Keratinocyte (primary cell): Measurements from ENCODE around the gene MYO7B. TPM values are rescaled to one million over a fixed set of nuclear protein-coding genes. Genes with fewer than 3 reads are reported as not detected.

Source experiments
- DNase-seq: peaks from one replicate; pipeline ENCODE4 v3.0.0-alpha.2; 2011; ENCODE audit warnings: low read depth, missing footprints, low spot score
- FAIRE-seq: peaks from 2 replicates; lab custom pipeline; 2011; peaks lifted over from hg19 to GRCh38; lab: Jason Lieb, UNC
- H2AFZ ChIP-seq: 2 replicates; pipeline ENCODE4 v1.6.0; 2012; ENCODE audit warnings: low read length, control low read depth, inconsistent platforms; ENCODE audit not compliant: control insufficient read depth
- H3K27ac ChIP-seq: 2 replicates; pipeline ENCODE4 v1.5.1; 2011; ENCODE audit warnings: low read length; ENCODE audit not compliant: control insufficient read depth, insufficient read depth
- H3K27me3 ChIP-seq: 3 replicates; pipeline ENCODE4 v1.6.0; 2011; ENCODE audit warnings: low read length; ENCODE audit not compliant: control insufficient read depth, insufficient read depth; ENCODE audit errors: extremely low read depth
- H3K36me3 ChIP-seq, 2 experiments: 2 replicates in 1 of 2; 3 replicates in 1 of 2; pipeline ENCODE4 v1.5.1; 2011; ENCODE audit warnings: low read length in 2 of 2, mild to moderate bottlenecking in 1 of 2; ENCODE audit not compliant: control insufficient read depth in 2 of 2, insufficient read depth in 2 of 2; ENCODE audit errors: extremely low read depth in 1 of 2
- H3K4me1 ChIP-seq: 3 replicates; pipeline ENCODE4 v1.5.1; 2011; ENCODE audit warnings: low read length; ENCODE audit not compliant: control insufficient read depth, insufficient read depth; ENCODE audit errors: extremely low read depth
- H3K4me2 ChIP-seq: 3 replicates; pipeline ENCODE4 v1.6.0; 2011; ENCODE audit warnings: low read depth, low read length; ENCODE audit not compliant: control insufficient read depth, insufficient read depth; ENCODE audit errors: extremely low read depth
- H3K4me3 ChIP-seq, 3 experiments: fragments of 200-600 bp in 1 of 3; sonication (generic) in 1 of 3; 2 replicates in 2 of 3; 3 replicates in 1 of 3; pipeline ENCODE4 v1.5.1; 2011 to 2016; ENCODE audit warnings: low read length in 3 of 3, mild to moderate bottlenecking in 3 of 3, control low read depth in 2 of 3, inconsistent platforms in 1 of 3, low read depth in 1 of 3, mixed read lengths in 1 of 3, mixed run types in 1 of 3, moderate library complexity in 1 of 3; ENCODE audit not compliant: control insufficient read depth in 2 of 3, insufficient read depth in 2 of 3; ENCODE audit errors: extremely low read depth in 1 of 3
- H3K79me2 ChIP-seq: 2 replicates; pipeline ENCODE4 v1.6.0; 2012; ENCODE audit warnings: low read length; ENCODE audit not compliant: control insufficient read depth, insufficient read depth
- H3K9ac ChIP-seq: 3 replicates; pipeline ENCODE4 v1.6.0; 2011; ENCODE audit warnings: low read length; ENCODE audit not compliant: control insufficient read depth, insufficient read depth; ENCODE audit errors: extremely low read depth
- H3K9me1 ChIP-seq: 3 replicates; pipeline ENCODE4 v1.6.0; 2011; ENCODE audit warnings: low read length; ENCODE audit not compliant: control insufficient read depth, insufficient read depth; ENCODE audit errors: extremely low read depth
- H3K9me3 ChIP-seq: 2 replicates; pipeline ENCODE4 v1.5.1; 2012; ENCODE audit warnings: low read depth, low read length; ENCODE audit not compliant: control insufficient read depth
- H4K20me1 ChIP-seq: 3 replicates; pipeline ENCODE4 v1.6.0; 2011; ENCODE audit warnings: low read length; ENCODE audit not compliant: control insufficient read depth, insufficient read depth; ENCODE audit errors: extremely low read depth
- CTCF ChIP-seq, 3 experiments: IDR thresholded peaks in 1 of 3; conservative IDR thresholded peaks in 1 of 3; optimal IDR thresholded peaks in 1 of 3; 2 replicates in 2 of 3; 3 replicates in 1 of 3; pipeline versions ENCODE3 to v1.5.1; 2011; ENCODE audit warnings: low read length in 3 of 3, mild to moderate bottlenecking in 3 of 3, moderate library complexity in 2 of 3, control low read depth in 1 of 3, inconsistent platforms in 1 of 3; ENCODE audit not compliant: insufficient read depth in 2 of 3; ENCODE audit errors: extremely low read depth in 1 of 3
- EZH2 ChIP-seq: IDR thresholded peaks from one replicate; pipeline ENCODE4 v1.6.1; 2012; ENCODE audit warnings: inconsistent platforms, mild to moderate bottlenecking, low read length, moderate library complexity
- dilution Hi-C: fragments of 300-500 bp; cut with MboI; formaldehyde crosslinking; loops from one replicate; pipeline ENCODE4 v1.7.0; 2020; ENCODE audit warnings: low sequenced_read_pairs; ENCODE audit not compliant: extremely low pct_ligation_motif_present
- polyA plus RNA-seq, 5 experiments: library from polyadenylated mRNA; depleted of rRNA in 3 of 5; stranded (reverse) in 3 of 5; stranded (forward) in 1 of 5; unstranded in 1 of 5; fragments of >200 nt; gene quantifications; 1 replicate in 1 of 5; 2 replicates in 3 of 5; 3 replicates in 1 of 5; pipeline versions ENCODE4 v1.2.1 to v1.2.3, GENCODE V29; 2011 to 2012; ENCODE audit warnings: missing spikeins in 2 of 5, low read depth in 1 of 5, low replicate concordance in 1 of 5

MYO7B gene
- polyA plus RNA-seq, 1 donor (not counting 4 experiments of a cell fraction or from before 2014, with no cell fraction given), result not detected

GRCh38 chr2:127545189-127545588, 9.7 kb downstream of the MYO7B start:
- Histone ChIP-seq H3K4me2 (no peak overlapping the region), H3K9me3 (no peaks in the 10 kb centered on the region), H3K27me3 (peaks cover 24% of the 10 kb centered on the region), H3K9me1 (no peaks in the 10 kb centered on the region), H3K79me2 (no peaks in the 10 kb centered on the region), H3K27ac (no peak overlapping the region), H3K9ac (no peak overlapping the region), H3K4me3 (no peak overlapping the region), H3K36me3 (no peaks in the 10 kb centered on the region), H2AFZ (no peak overlapping the region), H3K4me1 (no peaks in the 10 kb centered on the region), H4K20me1 (no peaks in the 10 kb centered on the region)
- no peak for DNase-seq
- TF ChIP-seq EZH2 (no peak), CTCF (optimal IDR thresholded peaks at IDR 0.05 in 1 of 3, IDR thresholded peaks at IDR 0.05 in 1 of 3, conservative IDR thresholded peaks at IDR 0.05 in 1 of 3; ENCODE audit: extremely low read depth in 1 of 3, insufficient read depth in 2 of 3, low read length in 3 of 3) (no peak)
- dilution Hi-C loops, result no loop called here
- no peak for FAIRE-seq

GRCh38 chr2:127545796-127546195, 10.3 kb downstream of the MYO7B start:
- Histone ChIP-seq H3K9me1 (no peaks in the 10 kb centered on the region), H3K9me3 (no peaks in the 10 kb centered on the region), H3K36me3 (no peaks in the 10 kb centered on the region), H3K9ac (no peak overlapping the region), H3K27me3 (peaks cover 25% of the 10 kb centered on the region), H4K20me1 (no peaks in the 10 kb centered on the region), H3K4me2 (no peak overlapping the region), H3K4me3 (no peak overlapping the region), H3K79me2 (no peaks in the 10 kb centered on the region), H3K4me1 (no peaks in the 10 kb centered on the region), H2AFZ (no peak overlapping the region), H3K27ac (no peak overlapping the region)
- dilution Hi-C loops, result no loop called here
- FAIRE-seq (no peak), DNase-seq (no peak)
- TF ChIP-seq EZH2, result no peak
- no peak for TF ChIP-seq CTCF (optimal IDR thresholded peaks at IDR 0.05 in 1 of 3, IDR thresholded peaks at IDR 0.05 in 1 of 3, conservative IDR thresholded peaks at IDR 0.05 in 1 of 3; ENCODE audit: extremely low read depth in 1 of 3, insufficient read depth in 2 of 3, low read length in 3 of 3)
